ENCODE data around the gene TAC4. TPM values are rescaled to one million over a fixed set of nuclear protein-coding genes. Genes with fewer than 3 reads are reported as not detected.

The TAC4 gene
- total and polyA plus RNA-seq, 2 donors (not counting 1 experiment from before 2014, with no cell fraction given) = not detected

DNA sequence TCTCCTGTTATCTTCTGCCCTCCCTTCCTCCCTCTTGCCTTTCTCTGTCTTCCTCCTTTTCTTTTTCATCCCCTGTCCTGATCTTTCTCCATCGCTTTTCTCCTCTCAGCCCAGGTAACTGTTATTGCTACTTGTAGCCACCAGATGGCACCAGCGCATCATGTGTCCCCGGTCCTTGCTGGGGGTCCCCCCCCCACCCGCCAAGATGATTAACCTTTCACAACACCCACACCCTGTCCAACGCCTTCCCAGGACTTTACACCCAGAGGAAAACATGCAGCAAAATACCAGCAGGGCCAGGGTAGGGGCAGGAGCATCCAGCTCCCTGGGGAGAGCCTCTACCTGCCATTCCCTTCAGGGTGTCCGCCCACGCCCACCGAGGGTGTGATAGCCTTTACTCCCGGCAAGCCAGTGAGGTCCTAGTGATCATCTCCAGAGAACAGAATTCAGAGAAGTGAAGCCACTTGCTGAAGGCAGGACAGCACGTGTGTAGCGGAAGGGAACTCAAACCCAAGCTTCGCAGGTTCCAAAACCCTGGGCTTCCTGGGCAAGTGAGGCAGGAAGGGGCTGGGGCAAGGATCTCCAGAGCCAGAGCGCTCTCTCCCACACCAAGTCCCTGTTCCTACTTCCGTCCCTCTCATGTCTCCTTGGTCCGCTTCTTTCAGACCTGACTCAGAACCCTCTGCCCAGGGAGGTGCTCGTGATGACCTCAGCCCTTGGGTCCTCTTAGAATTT lies 13.4 kb upstream of the TAC4 start:
- no peak overlapping the region for H3K27ac Mint-ChIP-seq
- peak; percentile 76 for ATAC-seq (ENCODE audit: low read depth)
- Histone ChIP-seq H3K79me2 (ENCODE audit: control insufficient read depth, insufficient read depth, low read length) (no peaks in the 10 kb centered on the region), H3K9me3 (ENCODE audit: control extremely low read depth in 1 of 3, control insufficient read depth in 2 of 3, insufficient read depth in 1 of 3, low read length in 2 of 3) (peaks cover 0 to 2% (median 0%) of the 10 kb centered on the region in 3 donors), H3K9ac (ENCODE audit: low read length) (no peak overlapping the region), H3K27me3 (replicated peaks in 1 of 4; ENCODE audit: control extremely low read depth in 1 of 4, control insufficient read depth in 3 of 4, insufficient read depth in 4 of 4, low read length in 3 of 4) (peaks cover 0 to 31% (median 3%) of the 10 kb centered on the region in 4 experiments), H3K27ac (ENCODE audit: low read length in 2 of 2) (no peak overlapping the region), H3K4me2 (replicated peaks; ENCODE audit: low read depth, low read length, poor library complexity, severe bottlenecking) (no peak overlapping the region), H3K4me3 (ENCODE audit: control extremely low read depth in 1 of 5, extremely low read depth in 1 of 5, insufficient read depth in 1 of 5, low read depth in 2 of 5, low read length in 4 of 5) (no peak overlapping the region), H4K20me1 (ENCODE audit: control insufficient read depth, insufficient read depth, low read length, poor library complexity, severe bottlenecking) (no peaks in the 10 kb centered on the region), H3K4me1 (ENCODE audit: control insufficient read depth in 2 of 2, insufficient read depth in 2 of 2, low read length in 2 of 2) (no peaks in the 10 kb centered on the region), H2AFZ (ENCODE audit: insufficient read depth, low read depth, low read length, poor library complexity, severe bottlenecking) (no peak overlapping the region), H3K36me3 (replicated peaks in 1 of 2; ENCODE audit: control extremely low read depth in 1 of 2, control insufficient read depth in 1 of 2, extremely low read depth in 1 of 2, insufficient read depth in 2 of 2, low read length in 1 of 2) (no peaks in the 10 kb centered on the region)
- TF ChIP-seq, protein P1, sequence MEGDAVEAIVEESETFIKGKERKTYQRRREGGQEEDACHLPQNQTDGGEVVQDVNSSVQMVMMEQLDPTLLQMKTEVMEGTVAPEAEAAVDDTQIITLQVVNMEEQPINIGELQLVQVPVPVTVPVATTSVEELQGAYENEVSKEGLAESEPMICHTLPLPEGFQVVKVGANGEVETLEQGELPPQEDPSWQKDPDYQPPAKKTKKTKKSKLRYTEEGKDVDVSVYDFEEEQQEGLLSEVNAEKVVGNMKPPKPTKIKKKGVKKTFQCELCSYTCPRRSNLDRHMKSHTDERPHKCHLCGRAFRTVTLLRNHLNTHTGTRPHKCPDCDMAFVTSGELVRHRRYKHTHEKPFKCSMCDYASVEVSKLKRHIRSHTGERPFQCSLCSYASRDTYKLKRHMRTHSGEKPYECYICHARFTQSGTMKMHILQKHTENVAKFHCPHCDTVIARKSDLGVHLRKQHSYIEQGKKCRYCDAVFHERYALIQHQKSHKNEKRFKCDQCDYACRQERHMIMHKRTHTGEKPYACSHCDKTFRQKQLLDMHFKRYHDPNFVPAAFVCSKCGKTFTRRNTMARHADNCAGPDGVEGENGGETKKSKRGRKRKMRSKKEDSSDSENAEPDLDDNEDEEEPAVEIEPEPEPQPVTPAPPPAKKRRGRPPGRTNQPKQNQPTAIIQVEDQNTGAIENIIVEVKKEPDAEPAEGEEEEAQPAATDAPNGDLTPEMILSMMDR (IDR thresholded peaks at IDR 0.05) = peak; percentile 93
- TF ChIP-seq EZH2 (IDR thresholded peaks at IDR 0.05; ENCODE audit: borderline replicate concordance, insufficient read depth, low read depth, low read length, poor library complexity, severe bottlenecking) = no peak
- H3K9me3 Mint-ChIP-seq (ENCODE audit: insufficient read depth) = no peaks in the 10 kb centered on the region
- ChIA-PET POLR2A (no interaction called here), CTCF (interaction anchor here (1.0 to 8.3 kb wide), 8 partner anchors 11 to 435 kb away, joined by 3 to 186 read pairs (median 4); partner anchors contain the start of gene DLX3)
- WGBS (ENCODE audit: insufficient coverage) = 36% methylated on average over 11 of the region's 16 CpGs
- intact Hi-C loops (cut with micrococcal nuclease) = loop anchor here (1.0 to 10.0 kb wide), 4 partner anchors 19 to 433 kb away; no protein-coding TSS in a partner anchor
- H3K27me3 Mint-ChIP-seq = peaks cover 34% of the 10 kb centered on the region
- H3K4me1 Mint-ChIP-seq = peaks cover 3% of the 10 kb centered on the region
- DNase-seq = peak; percentile 78
- no peak overlapping the region for H3K4me3 Mint-ChIP-seq

Measured in B cell (primary cell).